Endothelial cell of umbilical vein (primary cell): ENCODE measurements around the gene PTPRF. TPM values are rescaled to one million over a fixed set of nuclear protein-coding genes. Genes with fewer than 3 reads are reported as not detected.

Experiments used
- BruUV-seq: library from RNA; stranded (reverse); fragments of 400-500 nt; replicated peaks from 2 replicates; lab custom pipeline; 2021; lab: Mats Ljungman, UMichigan
- CTCF ChIA-PET: fragments of 300-600, 350-600 bp; sonication (Branson Sonifier 250); formaldehyde crosslinking; loops from one replicate; lab custom pipeline; 2021; ENCODE audit warnings: antibody characterized with exemption, inconsistent platforms; lab: Charles Lee
- POLR2A ChIA-PET: fragments of 300-600, 350-600 bp; sonication (Branson Sonifier 250); formaldehyde crosslinking; loops from one replicate; lab custom pipeline; 2021; ENCODE audit warnings: antibody characterized with exemption, inconsistent platforms; lab: Charles Lee
- DNase-seq: peaks from one replicate; pipeline ENCODE4 v3.0.0-alpha.2; 2011; ENCODE audit warnings: low read depth, low spot score
- FAIRE-seq: peaks from 2 replicates; lab custom pipeline; 2011; peaks lifted over from hg19 to GRCh38; lab: Jason Lieb, UNC
- H2AFZ ChIP-seq: 2 replicates; pipeline ENCODE4 v1.6.0; 2012; ENCODE audit warnings: low read depth, low read length, control low read depth, inconsistent platforms
- H3K27ac ChIP-seq: 2 replicates; pipeline ENCODE4 v1.5.1; 2011; ENCODE audit warnings: low read depth, mild to moderate bottlenecking, control low read depth, low read length, moderate library complexity; ENCODE audit not compliant: insufficient read depth
- H3K27me3 ChIP-seq, 2 experiments: 2 replicates each; pipeline versions ENCODE4 v1.6.0 to v1.6.1; 2011; ENCODE audit warnings: low read length in 2 of 2, mixed read lengths in 1 of 2; ENCODE audit not compliant: control insufficient read depth in 2 of 2, insufficient read depth in 2 of 2
- H3K36me3 ChIP-seq, 2 experiments: 2 replicates in 1 of 2; 3 replicates in 1 of 2; pipeline ENCODE4 v1.5.1; 2011; ENCODE audit warnings: low read length in 2 of 2, mild to moderate bottlenecking in 1 of 2, moderate library complexity in 1 of 2; ENCODE audit not compliant: control insufficient read depth in 2 of 2, insufficient read depth in 2 of 2; ENCODE audit errors: extremely low read depth in 1 of 2
- H3K4me1 ChIP-seq: 3 replicates; pipeline ENCODE4 v1.5.1; 2011; ENCODE audit warnings: mild to moderate bottlenecking, low read length; ENCODE audit not compliant: control insufficient read depth, insufficient read depth; ENCODE audit errors: extremely low read depth
- H3K4me2 ChIP-seq: 2 replicates; pipeline ENCODE4 v1.6.1; 2011; ENCODE audit warnings: low read length, control low read depth, mixed read lengths; ENCODE audit not compliant: insufficient read depth
- H3K4me3 ChIP-seq, 3 experiments: fragments of 200-600 bp in 1 of 3; sonication (generic), shearing (Covaris generic) in 1 of 3; replicated peaks in 1 of 3; 2 replicates each; pipeline ENCODE4 v1.5.1; 2011 to 2016; ENCODE audit warnings: control low read depth in 3 of 3, low read length in 3 of 3, mild to moderate bottlenecking in 2 of 3, inconsistent platforms in 1 of 3, low read depth in 1 of 3, moderate library complexity in 1 of 3; ENCODE audit not compliant: insufficient read depth in 1 of 3
- H3K79me2 ChIP-seq: 2 replicates; pipeline ENCODE4 v1.6.0; 2012; ENCODE audit warnings: low read length, inconsistent platforms; ENCODE audit not compliant: control insufficient read depth, insufficient read depth
- H3K9ac ChIP-seq: replicated peaks from 2 replicates; pipeline ENCODE3; 2011; ENCODE audit warnings: low read length, control low read depth; ENCODE audit not compliant: insufficient read depth; ENCODE audit errors: extremely low read depth
- H3K9me1 ChIP-seq: replicated peaks from 3 replicates; pipeline ENCODE4 v1.6.0; 2011; ENCODE audit warnings: mild to moderate bottlenecking, low read length; ENCODE audit not compliant: control insufficient read depth, insufficient read depth; ENCODE audit errors: extremely low read depth
- H3K9me3 ChIP-seq: replicated peaks from 2 replicates; pipeline ENCODE4 v1.5.1; 2012; ENCODE audit warnings: low read length, inconsistent platforms; ENCODE audit not compliant: control insufficient read depth, insufficient read depth
- H4K20me1 ChIP-seq: replicated peaks from 2 replicates; pipeline ENCODE3; 2011; ENCODE audit warnings: mild to moderate bottlenecking, low read length; ENCODE audit not compliant: control insufficient read depth, insufficient read depth; ENCODE audit errors: extremely low read depth
- CTCF ChIP-seq, 2 donors: IDR thresholded peaks; 1 replicate in 1 of 2; 2 replicates in 1 of 2; pipeline ENCODE4 v1.5.1; 2011; ENCODE audit warnings: low read length in 2 of 2, mild to moderate bottlenecking in 2 of 2, moderate library complexity in 2 of 2, control low read depth in 1 of 2, inconsistent platforms in 1 of 2, low read depth in 1 of 2; ENCODE audit not compliant: insufficient read depth in 1 of 2; ENCODE audit errors: extremely low read depth in 1 of 2
- EZH2 ChIP-seq: IDR thresholded peaks from 2 replicates; pipeline ENCODE4 v1.6.1; 2012; ENCODE audit warnings: borderline replicate concordance, low read depth, mild to moderate bottlenecking, moderate library complexity, low read length, inconsistent platforms; ENCODE audit not compliant: severe bottlenecking
- FOS ChIP-seq: IDR thresholded peaks from 2 replicates; pipeline ENCODE4 v1.6.1; 2011; ENCODE audit warnings: mild to moderate bottlenecking, low read length, moderate library complexity, borderline replicate concordance; ENCODE audit not compliant: insufficient read depth
- GATA2 ChIP-seq: IDR thresholded peaks from 2 replicates; pipeline ENCODE4 v1.7.0; 2011; ENCODE audit warnings: low read depth, mild to moderate bottlenecking, moderate library complexity, mixed read lengths, low read length; ENCODE audit not compliant: insufficient read length, insufficient read depth
- JUN ChIP-seq: IDR thresholded peaks from 2 replicates; pipeline ENCODE4 v1.6.1; 2011; ENCODE audit warnings: borderline replicate concordance, low read depth; ENCODE audit not compliant: insufficient read length, insufficient read depth
- MYC ChIP-seq: IDR thresholded peaks from one replicate; pipeline ENCODE4 v1.6.1; 2011; ENCODE audit warnings: mild to moderate bottlenecking, low read depth, low read length
- POLR2A ChIP-seq: IDR thresholded peaks from 2 replicates; pipeline ENCODE4 v1.6.1; 2012; ENCODE audit warnings: low read depth, mild to moderate bottlenecking, control low read depth, low read length
- POLR2AphosphoS5 ChIP-seq: IDR thresholded peaks from 2 replicates; pipeline ENCODE4 v1.6.1; 2012; ENCODE audit warnings: low read depth, mild to moderate bottlenecking, control low read depth, low read length, moderate library complexity; ENCODE audit not compliant: insufficient read depth
- dilution Hi-C: fragments of 300-500 bp; cut with MboI; formaldehyde crosslinking; loops from one replicate; pipeline ENCODE4 v1.15.0; 2019; ENCODE audit warnings: low sequenced_read_pairs; ENCODE audit not compliant: extremely low pct_ligation_motif_present
- intact Hi-C: fragments of 100-400 bp; cut with micrococcal nuclease; formaldehyde crosslinking; loops from one replicate; pipeline ENCODE4 v1.10.0; 2022
- polyA plus RNA-seq, 4 experiments: library from polyadenylated mRNA; depleted of rRNA in 3 of 4; stranded (reverse) in 3 of 4; unstranded in 1 of 4; fragments of >200 nt; gene quantifications; 2 replicates each; pipeline versions ENCODE4 v1.2.1 to v1.2.3, GENCODE V29; 2011 to 2012; ENCODE audit warnings: missing spikeins in 1 of 4
- total RNA-seq: library from RNA; stranded (reverse); gene quantifications from 2 replicates; pipeline ENCODE4 v1.2.3, GENCODE V29; 2021
- TF ChIP-seq, protein P1 (sequence below): IDR thresholded peaks from 2 replicates; pipeline ENCODE4 v1.6.1; 2011; ENCODE audit not compliant: insufficient read depth, insufficient read length

Gene PTPRF
- total and polyA plus RNA-seq, 2 donors (not counting 3 experiments of a cell fraction or from before 2014, with no cell fraction given), result 217 to 338 TPM

GRCh38 chr1:43547538-43548072 lies 16.9 kb downstream of the PTPRF start:
- Histone ChIP-seq H2AFZ (no peak overlapping the region), H3K79me2 (peaks cover 17% of the 10 kb centered on the region), H3K9me1 (no peaks in the 10 kb centered on the region), H3K4me2 (no peak overlapping the region), H3K27ac (no peak overlapping the region), H3K9me3 (no peaks in the 10 kb centered on the region), H3K27me3 (no peaks in the 10 kb centered on the region), H3K4me3 (no peak overlapping the region), H3K9ac (no peak overlapping the region), H4K20me1 (no peaks in the 10 kb centered on the region), H3K36me3 (peaks cover 0 to 21% of the 10 kb centered on the region in 2 experiments), H3K4me1 (peaks cover 6% of the 10 kb centered on the region)
- CTCF ChIA-PET, result interaction anchor here (1.6 kb wide), 1 partner anchor 15 kb away, joined by 7 read pairs; no protein-coding TSS in a partner anchor
- POLR2A ChIA-PET, result no interaction called here
- dilution Hi-C loops, result no loop called here
- DNase-seq (no peak), FAIRE-seq (no peak)
- no peak for TF ChIP-seq CTCF (IDR thresholded peaks at IDR 0.05; ENCODE audit: extremely low read depth in 1 of 2, insufficient read depth in 1 of 2, low read depth in 1 of 2, low read length in 2 of 2)
- TF ChIP-seq GATA2, result no peak
- no peak for TF ChIP-seq FOS
- no peak for TF ChIP-seq POLR2A
- TF ChIP-seq JUN, result no peak
- no peak for TF ChIP-seq EZH2
- TF ChIP-seq MYC, result no peak
- TF ChIP-seq, protein P1, sequence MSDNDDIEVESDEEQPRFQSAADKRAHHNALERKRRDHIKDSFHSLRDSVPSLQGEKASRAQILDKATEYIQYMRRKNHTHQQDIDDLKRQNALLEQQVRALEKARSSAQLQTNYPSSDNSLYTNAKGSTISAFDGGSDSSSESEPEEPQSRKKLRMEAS, result no peak
- TF ChIP-seq POLR2AphosphoS5, result no peak
- no TSS peak for BruUV-seq
- intact Hi-C loops, result no loop called here
